GM12872 (cell line): ENCODE data around the gene F7.

Experiments
- TF ChIP-seq, protein P1 (sequence below): IDR thresholded peaks from 3 replicates; pipeline ENCODE4 v1.5.1; 2011; ENCODE audit warnings: low read depth, mild to moderate bottlenecking, low read length, moderate library complexity; ENCODE audit not compliant: insufficient read depth

F7 gene

DNA sequence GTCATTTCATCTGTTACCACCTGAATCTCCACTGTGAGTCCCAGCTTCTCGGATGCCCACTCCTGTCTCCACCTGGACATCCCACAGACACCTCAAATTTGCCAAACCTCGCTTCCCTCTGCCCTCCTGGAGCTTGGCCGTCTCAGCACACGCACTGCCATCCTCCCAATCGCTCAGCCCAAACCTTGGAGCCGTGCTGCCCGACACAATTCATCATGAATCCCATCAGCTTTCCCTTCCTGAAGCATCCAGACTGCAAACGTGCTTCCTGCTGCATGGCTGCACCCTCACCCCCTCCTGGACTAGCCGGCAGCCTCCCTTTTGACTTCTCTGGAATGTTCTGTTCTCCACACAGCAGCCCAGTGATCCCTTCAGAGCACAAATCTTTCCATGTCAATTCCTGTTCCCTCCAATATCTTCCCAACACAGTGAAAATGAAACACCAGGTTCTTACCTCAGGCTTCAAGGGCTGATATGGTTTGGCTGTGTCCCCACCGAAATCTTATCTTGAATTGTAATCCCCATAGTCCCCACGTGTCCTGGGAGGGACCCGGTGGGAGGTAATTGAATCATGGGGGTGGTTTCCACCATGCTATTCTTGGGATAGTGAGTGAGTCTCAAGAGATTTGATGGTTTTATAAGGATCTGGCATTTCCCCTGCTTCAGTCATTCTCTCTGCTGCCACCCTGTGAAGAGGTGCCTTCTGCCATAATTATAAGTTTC, 51.8 kb downstream of the F7 start:
- TF ChIP-seq, protein P1, sequence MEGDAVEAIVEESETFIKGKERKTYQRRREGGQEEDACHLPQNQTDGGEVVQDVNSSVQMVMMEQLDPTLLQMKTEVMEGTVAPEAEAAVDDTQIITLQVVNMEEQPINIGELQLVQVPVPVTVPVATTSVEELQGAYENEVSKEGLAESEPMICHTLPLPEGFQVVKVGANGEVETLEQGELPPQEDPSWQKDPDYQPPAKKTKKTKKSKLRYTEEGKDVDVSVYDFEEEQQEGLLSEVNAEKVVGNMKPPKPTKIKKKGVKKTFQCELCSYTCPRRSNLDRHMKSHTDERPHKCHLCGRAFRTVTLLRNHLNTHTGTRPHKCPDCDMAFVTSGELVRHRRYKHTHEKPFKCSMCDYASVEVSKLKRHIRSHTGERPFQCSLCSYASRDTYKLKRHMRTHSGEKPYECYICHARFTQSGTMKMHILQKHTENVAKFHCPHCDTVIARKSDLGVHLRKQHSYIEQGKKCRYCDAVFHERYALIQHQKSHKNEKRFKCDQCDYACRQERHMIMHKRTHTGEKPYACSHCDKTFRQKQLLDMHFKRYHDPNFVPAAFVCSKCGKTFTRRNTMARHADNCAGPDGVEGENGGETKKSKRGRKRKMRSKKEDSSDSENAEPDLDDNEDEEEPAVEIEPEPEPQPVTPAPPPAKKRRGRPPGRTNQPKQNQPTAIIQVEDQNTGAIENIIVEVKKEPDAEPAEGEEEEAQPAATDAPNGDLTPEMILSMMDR, result no peak

DNA sequence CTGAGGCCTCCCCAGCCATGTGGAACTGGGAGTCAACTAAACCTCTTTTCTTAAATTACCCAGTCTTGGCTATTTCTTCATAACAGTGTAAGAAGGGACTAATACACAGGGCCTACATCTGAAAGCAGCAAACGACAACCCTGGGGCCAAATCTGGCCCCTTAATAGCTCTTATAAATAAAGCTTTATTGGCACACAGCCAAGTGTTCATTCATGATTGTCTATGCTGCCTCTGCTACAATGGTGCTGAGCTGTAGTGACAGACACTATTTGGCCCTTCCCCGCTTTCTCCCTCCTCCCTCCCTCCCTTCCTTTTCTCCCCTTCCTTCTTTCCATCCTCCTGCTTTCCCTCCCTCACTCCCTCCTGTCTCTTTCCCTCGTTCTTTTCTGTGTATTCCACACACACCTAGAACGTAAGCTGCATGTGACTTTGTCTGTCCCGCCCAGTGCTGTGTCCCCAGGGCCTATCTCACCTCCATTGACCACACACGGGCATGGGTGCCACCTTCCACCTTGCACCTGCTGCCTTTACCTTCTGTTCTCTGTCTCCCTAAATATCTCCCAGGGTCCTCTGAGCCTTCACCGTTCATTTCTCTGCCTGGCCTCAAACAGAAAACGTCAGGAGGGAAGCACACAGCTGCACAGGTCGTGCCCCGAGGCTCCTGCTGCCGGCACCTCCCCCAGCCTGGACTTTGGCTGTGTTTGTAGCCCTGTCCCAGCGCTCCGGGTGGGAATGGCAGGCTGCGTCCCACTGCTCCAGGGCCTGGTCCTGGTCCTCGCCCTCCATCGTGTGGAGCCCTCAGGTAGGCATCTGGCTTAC, 52.5 kb downstream of the F7 start, which contains the start of gene PROZ:
PROZ (plus strand) TSS at position 720 of the 819 bp plus-strand sequence; CDS start at position 733, 13 bp downstream.
- TF ChIP-seq, protein P1, result no peak

DNA sequence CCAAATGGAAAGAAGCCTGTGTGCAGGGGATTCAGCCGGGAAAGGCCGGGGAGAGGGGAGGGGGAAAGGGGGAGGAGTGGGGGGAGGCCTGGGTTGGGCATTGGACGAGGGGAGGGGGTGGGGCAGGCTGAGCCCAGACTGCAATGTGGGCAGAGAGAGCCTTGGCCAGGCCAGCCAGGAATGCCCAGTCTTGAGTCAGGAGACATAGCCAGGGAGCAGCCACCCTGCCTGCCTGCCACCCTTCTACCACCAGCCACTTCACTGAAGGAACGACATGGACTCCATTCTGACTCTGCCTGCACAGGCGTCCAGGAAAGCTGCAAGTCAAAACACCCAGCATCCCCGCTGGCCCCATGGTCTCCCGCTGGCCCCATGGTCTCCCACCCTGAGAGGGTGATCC, 53.4 kb downstream of the F7 start:
- TF ChIP-seq, protein P1, result no peak

DNA sequence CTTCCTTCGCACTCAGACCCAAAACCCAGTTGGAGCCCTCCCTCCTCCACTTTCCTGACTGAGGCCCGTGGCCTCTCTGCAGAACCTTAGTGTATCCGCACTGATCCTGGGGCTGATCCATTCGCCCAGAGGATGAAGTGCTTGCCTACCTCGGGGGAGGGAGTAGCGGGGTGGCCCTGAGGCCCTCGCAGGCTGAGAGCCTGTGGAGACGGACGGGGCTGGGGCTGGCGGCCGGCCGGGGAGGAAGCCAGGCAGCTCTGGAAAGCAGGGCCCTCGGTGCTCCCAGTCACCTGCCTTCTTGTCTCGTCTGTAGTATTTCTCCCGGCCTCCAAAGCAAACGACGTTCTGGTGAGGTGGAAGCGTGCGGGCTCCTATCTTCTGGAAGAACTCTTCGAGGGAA, 54.1 kb downstream of the F7 start:
- TF ChIP-seq, protein P1, result no peak

DNA sequence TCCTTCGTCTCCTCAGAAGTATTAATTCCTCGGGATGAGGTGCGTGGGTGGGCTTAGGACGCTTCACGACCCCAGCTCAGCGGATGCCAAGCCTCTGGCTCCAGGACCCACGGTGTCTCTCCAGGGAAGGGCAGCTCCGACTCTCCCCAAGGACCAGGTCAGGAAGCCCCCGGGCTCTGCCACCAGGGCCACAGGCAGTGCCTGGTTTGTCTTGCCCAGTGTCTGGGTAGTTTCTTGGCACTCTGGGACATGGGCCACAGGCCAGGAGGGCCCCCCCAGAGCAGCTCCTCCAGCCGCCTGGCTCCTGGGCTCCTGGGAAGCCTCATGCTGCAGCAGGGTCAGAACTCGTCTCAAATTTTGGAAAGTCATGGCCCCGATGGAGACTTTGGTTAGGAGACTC, 55.4 kb downstream of the F7 start:
- TF ChIP-seq, protein P1, result no peak

DNA sequence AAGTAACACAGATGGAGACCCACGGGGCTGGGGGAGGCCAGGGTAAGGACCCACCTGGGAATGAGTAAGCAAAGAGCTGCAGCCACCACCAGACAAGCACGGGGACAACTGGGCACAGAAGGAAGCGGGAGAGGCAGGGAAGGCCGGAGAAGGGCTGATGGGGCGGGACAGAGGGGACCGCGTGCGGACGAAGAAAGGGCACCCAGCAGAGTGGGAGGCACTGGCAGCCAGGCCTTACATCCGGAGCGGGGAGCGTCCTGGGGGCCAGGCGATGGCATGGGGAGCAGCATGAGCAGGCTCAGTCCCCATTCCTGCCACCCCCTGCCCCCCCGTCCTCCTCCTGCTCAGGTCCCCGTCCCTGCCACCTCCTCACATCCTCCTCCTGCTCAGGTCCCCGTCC, 55.8 kb downstream of the F7 start:
- TF ChIP-seq, protein P1, result no peak
